HepG2 (cell line): ENCODE measurements around the gene DUS1L. TPM values are rescaled to one million over a fixed set of nuclear protein-coding genes. Genes with fewer than 3 reads are reported as not detected.

Experiments
- DNMT1 ChIP-seq: sonication (generic); formaldehyde crosslinking; IDR thresholded peaks from 2 replicates; pipeline ENCODE4 v1.5.1; 2020; ENCODE audit warnings: mild to moderate bottlenecking, missing genetic modification reagents
- ETS1 ChIP-seq: sonication (generic); formaldehyde crosslinking; IDR thresholded peaks from 2 replicates; pipeline ENCODE4 v1.4.0; 2020; ENCODE audit warnings: missing genetic modification reagents
- KDM2A ChIP-seq: sonication (generic); formaldehyde crosslinking; IDR thresholded peaks from 2 replicates; pipeline ENCODE4 v1.4.0; 2020; ENCODE audit warnings: low read depth, missing genetic modification reagents, borderline replicate concordance
- MTA1 ChIP-seq: sonication (generic); formaldehyde crosslinking; IDR thresholded peaks from 2 replicates; pipeline ENCODE4 v1.4.0; 2020; ENCODE audit warnings: missing genetic modification reagents, mild to moderate bottlenecking, borderline replicate concordance
- NFIC ChIP-seq: IDR thresholded peaks from 2 replicates; pipeline ENCODE4 v1.6.1; 2012; ENCODE audit warnings: mild to moderate bottlenecking, low read length, inconsistent platforms
- NR2F6 ChIP-seq, 2 experiments: IDR thresholded peaks; 2 replicates each; pipeline ENCODE4 v1.6.1; 2016; ENCODE audit warnings: antibody characterized with exemption in 1 of 2, mild to moderate bottlenecking in 1 of 2
- RBM39 ChIP-seq: fragments of 200-400 bp; formaldehyde crosslinking; IDR thresholded peaks from one replicate; pipeline ENCODE4 v1.6.1; 2018; ENCODE audit warnings: antibody characterized with exemption, mild to moderate bottlenecking, low read depth, low read length; ENCODE audit not compliant: poor library complexity, severe bottlenecking
- SRY ChIP-seq: sonication (generic); formaldehyde crosslinking; IDR thresholded peaks from 2 replicates; pipeline ENCODE4 v1.8.0; 2022; ENCODE audit warnings: mild to moderate bottlenecking, missing genetic modification reagents
- THAP7 ChIP-seq: sonication (generic); formaldehyde crosslinking; IDR thresholded peaks from 2 replicates; pipeline ENCODE4 v1.8.1; 2023; ENCODE audit warnings: mild to moderate bottlenecking, missing genetic modification reagents
- THRA ChIP-seq: sonication (generic); formaldehyde crosslinking; IDR thresholded peaks from 2 replicates; pipeline ENCODE4 v1.4.0; 2020; ENCODE audit warnings: missing genetic modification reagents, borderline replicate concordance
- TOE1 ChIP-seq: sonication (generic); formaldehyde crosslinking; IDR thresholded peaks from 2 replicates; pipeline ENCODE4 v1.4.0; 2020; ENCODE audit warnings: mild to moderate bottlenecking, missing genetic modification reagents
- TRIM22 ChIP-seq: fragments of 450-650 bp; IDR thresholded peaks from 2 replicates; pipeline ENCODE4 v1.6.1; 2017
- TRIM24 ChIP-seq: sonication (generic); formaldehyde crosslinking; IDR thresholded peaks from 2 replicates; pipeline ENCODE4 v1.8.0; 2022; ENCODE audit warnings: mild to moderate bottlenecking, missing genetic modification reagents
- XRCC5 ChIP-seq: fragments of 200-400 bp; formaldehyde crosslinking; optimal IDR thresholded peaks from 2 replicates; pipeline ENCODE3; 2017; ENCODE audit warnings: mild to moderate bottlenecking, low read length
- ZGPAT ChIP-seq: IDR thresholded peaks from 2 replicates; pipeline ENCODE4 v1.6.1; 2016; ENCODE audit warnings: mild to moderate bottlenecking
- ZNF138 ChIP-seq: sonication (generic); formaldehyde crosslinking; IDR thresholded peaks from 2 replicates; pipeline ENCODE4 v1.5.0; 2020; ENCODE audit warnings: mild to moderate bottlenecking, low read depth, missing genetic modification reagents
- ZNF383 ChIP-seq: sonication (generic); formaldehyde crosslinking; IDR thresholded peaks from 2 replicates; pipeline ENCODE4 v1.4.0; 2020; ENCODE audit warnings: missing genetic modification reagents, mild to moderate bottlenecking, borderline replicate concordance
- ZNF484 ChIP-seq: sonication (generic); formaldehyde crosslinking; IDR thresholded peaks from 2 replicates; pipeline ENCODE4 v1.5.1; 2020; ENCODE audit warnings: mild to moderate bottlenecking, low read depth, missing genetic modification reagents, borderline replicate concordance
- ZNF556 ChIP-seq: sonication (generic); formaldehyde crosslinking; IDR thresholded peaks from 2 replicates; pipeline ENCODE4 v1.4.0; 2020; ENCODE audit warnings: mild to moderate bottlenecking, missing genetic modification reagents, borderline replicate concordance
- ZNF580 ChIP-seq: IDR thresholded peaks from 2 replicates; pipeline ENCODE4 v1.6.1; 2016; ENCODE audit warnings: low read depth, borderline replicate concordance
- ZNF615 ChIP-seq: sonication (generic); formaldehyde crosslinking; IDR thresholded peaks from 2 replicates; pipeline ENCODE4 v1.5.0; 2020; ENCODE audit warnings: mild to moderate bottlenecking, missing genetic modification reagents, borderline replicate concordance
- ZNF616 ChIP-seq: sonication (generic); formaldehyde crosslinking; IDR thresholded peaks from 2 replicates; pipeline ENCODE4 v1.5.0; 2020; ENCODE audit warnings: low read depth, mild to moderate bottlenecking, missing genetic modification reagents
- polyA plus RNA-seq, 8 experiments: library from polyadenylated mRNA; depleted of rRNA in 3 of 8; stranded (reverse) in 7 of 8; unstranded in 1 of 8; fragments of >200 nt; fragmentation: Illumina TruSeq in 4 of 8; extraction: Trizol in 4 of 8; gene quantifications; 2 replicates each; pipeline versions ENCODE4 v1.2.1 to v1.2.3, GENCODE V29; 2011 to 2016; ENCODE audit warnings: low read depth in 4 of 8, missing spikeins in 1 of 8, mixed read lengths in 1 of 8; ENCODE audit not compliant: insufficient read depth in 1 of 8
- total RNA-seq, 5 experiments: library from RNA; depleted of rRNA; stranded (reverse); fragments of >200 nt; fragmentation: Illumina TruSeq; extraction: Trizol; gene quantifications; 2 replicates each; pipeline ENCODE4 v1.2.3, GENCODE V29; 2016; ENCODE audit warnings: low read depth in 1 of 5

Gene DUS1L
- total and polyA plus RNA-seq, 2 of the 13 experiments (the other 11 are each of a cell fraction or from before 2014, with no cell fraction given), result 81.0 to 109 TPM

- TF ChIP-seq ZNF383 (CRISPR knock-in tag) (0 out of 2 replicates have a peak, but pooled peaks have one; percentile 84), TRIM24 (CRISPR knock-in tag) (no peak), ZGPAT (peak; percentile 98), ZNF138 (CRISPR knock-in tag) (no peak; the same call in 1 of the 2 replicates), THAP7 (CRISPR knock-in tag) (peak; percentile 31; the same call in 1 of the 2 replicates), TOE1 (0 out of 2 replicates have a peak, but pooled peaks have one; percentile 42), ZNF580 (peak; percentile 95), XRCC5 (peak; percentile 98), ZNF484 (CRISPR knock-in tag) (no peak), ZNF615 (no peak), ZNF556 (peak; percentile 90), TRIM22 (no peak), ETS1 (no peak), SRY (CRISPR knock-in tag) (no peak; the same call in none of the 2 replicates), MTA1 (CRISPR knock-in tag) (peak; percentile 78), DNMT1 (CRISPR knock-in tag) (peak; percentile 97), RBM39 (peak; percentile 72), ZNF616 (CRISPR knock-in tag) (peak; percentile 49; the same call in 1 of the 2 replicates), KDM2A (CRISPR knock-in tag) (peak; percentile 94; the same call in 1 of the 2 replicates), NFIC (no peak), NR2F6 (IDR thresholded peaks at IDR 0.05) (no peak), NR2F6 (CRISPR knock-in tag; IDR thresholded peaks at IDR 0.05) (0 out of 2 replicates have a peak, but pooled peaks have one; percentile 7), THRA (CRISPR knock-in tag) (no peak; the same call in 1 of the 2 replicates)
Measured at GRCh38 chr17:82037092-82037888, 28.3 kb downstream of the DUS1L start, which contains the start of gene DCXR (continued).
